Stimulated activated CD4-positive, alpha-beta T cell treated with anti-CD3 and anti-CD28 coated beads, Interleukin-4, amount 100 ng/mL, for 4 hours (primary cell): ENCODE measurements around the gene CDK19.

Experiments used
- DNase-seq, 2 experiments: peaks; one replicate each; pipeline ENCODE4 v3.0.0-alpha.2; 2020

Gene CDK19

DNA sequence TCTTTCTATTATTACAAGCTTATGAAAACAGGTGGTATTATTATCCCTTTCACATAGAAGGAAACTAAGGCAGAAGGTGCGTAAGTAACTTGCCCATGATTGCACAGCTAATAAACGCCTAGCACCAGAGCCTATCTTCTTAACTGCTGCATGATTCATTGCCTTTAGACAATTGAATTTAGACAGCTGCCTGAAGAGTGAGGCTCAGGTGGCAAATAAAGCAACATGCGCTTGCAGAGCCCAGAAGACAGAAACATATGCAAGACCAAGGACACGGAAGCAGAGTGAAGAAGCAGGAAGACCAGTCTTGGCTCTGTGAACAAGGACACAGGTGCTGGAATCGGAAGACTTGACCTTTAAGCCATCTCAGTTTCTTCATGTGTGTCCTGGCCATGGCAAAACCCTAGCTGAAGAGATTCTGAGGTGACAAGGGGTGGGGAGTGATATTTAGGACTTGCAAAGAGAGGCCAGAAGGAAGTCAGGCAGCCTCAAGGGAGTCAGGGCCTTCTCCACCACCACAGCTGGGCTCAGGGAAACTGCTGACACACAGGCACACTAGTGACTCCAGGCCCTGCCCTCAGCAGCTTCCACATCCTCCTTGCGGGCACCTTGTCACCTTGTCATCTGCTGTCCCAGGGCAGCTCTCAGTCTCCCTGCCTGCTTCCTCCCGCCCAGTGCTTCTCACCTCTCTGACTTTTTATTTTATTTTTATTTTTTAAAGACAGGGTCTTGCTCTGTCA, 247.1 kb downstream of the CDK19 start:
- DNase-seq: no peak

DNA sequence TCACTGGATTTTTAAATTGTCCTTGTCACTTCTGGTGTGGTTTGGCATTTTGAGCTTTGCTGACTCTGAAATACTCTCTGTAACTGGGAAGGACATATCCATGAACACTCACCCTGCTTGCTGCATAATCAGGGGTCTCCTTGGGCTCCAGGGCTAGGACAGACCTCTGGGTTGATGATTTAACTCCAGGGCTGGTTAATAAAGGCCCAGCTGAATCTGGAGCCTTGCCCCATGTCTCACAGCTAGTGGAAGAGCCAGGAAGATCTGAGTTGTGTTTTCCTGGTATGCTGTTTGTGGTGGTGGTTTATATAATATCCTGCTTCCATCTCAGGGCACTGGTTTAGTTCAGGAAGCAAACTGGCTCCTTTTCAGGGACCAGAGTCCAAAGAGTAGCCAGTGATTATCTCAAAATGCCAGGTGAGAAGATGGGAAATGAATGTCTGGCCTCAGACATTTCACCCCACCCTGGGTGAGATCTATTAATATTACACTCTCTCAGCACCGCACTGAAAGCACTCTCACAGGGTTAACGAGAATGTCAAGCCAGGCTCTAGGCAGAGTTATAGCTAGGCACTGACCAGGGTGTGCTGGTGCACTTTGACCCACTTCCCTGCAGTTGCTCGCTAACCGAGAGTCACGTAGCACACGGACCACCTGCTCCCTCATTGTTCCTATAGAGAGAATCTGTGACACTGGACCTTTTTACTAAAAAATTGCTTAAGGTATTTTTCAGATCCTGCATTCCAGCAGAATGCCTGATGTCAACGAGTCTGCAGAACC, 248.7 kb downstream of the CDK19 start:
- no peak for DNase-seq

DNA sequence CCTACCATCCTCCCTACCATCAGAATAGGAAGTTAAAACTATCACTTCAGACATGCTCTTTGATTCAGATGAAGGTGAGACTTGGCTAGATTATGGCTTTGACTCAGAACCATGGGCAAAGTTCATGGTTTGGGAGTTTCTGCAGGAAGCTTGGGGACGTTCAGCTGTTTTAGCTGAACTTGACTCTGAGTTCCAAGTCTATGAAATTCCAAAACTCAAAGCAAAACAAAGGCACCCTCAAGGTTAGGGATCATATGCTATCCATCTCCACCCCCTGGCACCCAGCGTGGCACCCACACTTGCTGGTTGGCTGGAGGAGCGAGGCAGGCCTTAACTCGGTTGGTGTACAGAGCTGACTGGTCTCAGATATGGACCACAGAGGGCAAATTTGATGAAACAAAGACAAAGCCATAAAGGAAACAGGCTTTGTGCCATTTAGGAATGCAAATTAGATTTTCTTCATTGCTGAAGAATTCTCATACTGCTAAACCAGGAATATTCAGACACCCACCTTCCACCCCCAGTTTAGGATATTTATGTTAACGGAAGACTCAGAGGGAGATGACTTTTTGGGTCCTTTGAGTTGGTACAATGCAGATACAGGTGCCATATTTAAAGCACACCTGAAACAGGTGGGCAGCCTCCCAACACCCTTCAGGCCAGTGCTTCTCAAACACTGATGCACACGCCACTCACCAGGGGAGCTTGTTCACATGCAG, 250.4 kb downstream of the CDK19 start:
- DNase-seq: no peak

DNA sequence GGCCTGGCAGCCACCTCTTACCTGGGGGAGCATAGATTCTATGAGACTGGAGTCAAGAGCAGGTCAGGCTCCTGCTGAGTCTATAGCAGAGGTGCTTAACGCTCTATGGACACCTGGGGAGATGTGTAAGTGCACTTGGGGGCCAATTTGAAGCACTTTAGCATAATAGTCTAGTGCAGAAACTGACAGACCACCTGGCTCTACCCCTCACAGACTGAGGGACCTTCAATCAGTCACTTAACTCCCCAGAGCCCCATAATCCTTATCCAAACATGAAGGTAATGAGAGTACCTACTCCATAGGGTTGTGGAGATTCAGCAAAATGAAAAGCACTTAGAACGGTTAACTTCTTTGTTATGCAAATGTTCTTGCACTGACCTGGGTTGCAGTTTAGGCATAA, 251.6 kb downstream of the CDK19 start:
- DNase-seq: no peak

DNA sequence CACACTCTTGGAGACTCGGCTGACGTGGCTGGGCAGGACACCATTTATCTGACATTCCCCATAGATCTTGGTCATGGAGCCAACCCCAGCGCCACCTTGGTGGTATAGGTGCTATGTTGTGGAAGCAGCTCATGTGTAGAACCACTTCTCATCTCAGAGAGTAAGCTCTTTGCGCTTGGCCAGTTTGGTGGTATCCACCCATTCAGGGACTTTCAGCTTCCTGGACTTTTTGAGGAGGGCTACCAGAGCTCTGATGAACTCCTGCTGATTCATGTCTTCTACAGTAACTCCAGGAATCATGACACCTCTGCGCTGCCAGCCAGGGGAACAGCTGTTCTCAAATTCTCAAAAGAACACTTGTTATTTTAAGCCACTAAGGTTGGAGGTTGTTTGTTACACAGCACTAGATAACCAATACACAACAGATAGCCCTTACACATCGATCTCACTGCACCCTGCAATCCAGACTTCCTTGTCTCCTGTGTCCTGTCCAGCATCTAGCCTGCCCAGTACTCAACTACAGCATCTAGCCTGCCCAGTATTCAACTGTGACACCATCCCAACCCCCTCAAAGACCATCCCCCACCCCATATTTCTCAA, 252.9 kb downstream of the CDK19 start:
- DNase-seq: no peak

DNA sequence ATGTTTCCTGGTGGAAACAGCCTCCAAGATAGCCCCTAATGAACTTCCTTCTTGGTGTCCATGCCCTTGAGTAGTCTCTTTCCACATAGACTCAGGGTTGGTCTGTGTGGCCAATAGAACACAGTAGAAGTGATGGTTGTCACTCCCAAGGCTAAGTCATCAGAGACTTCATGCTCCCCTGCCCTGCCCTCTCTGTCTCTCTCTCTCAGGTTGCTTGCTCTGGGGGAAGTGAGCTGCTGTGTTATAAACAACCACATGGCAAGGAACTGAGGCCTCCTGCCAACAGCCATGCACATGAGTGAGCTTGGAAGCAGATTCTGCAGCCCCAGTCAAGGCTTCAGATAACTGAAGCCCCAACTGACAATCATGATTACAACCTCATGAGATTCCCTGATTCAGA, 253.6 kb downstream of the CDK19 start:
- no peak for DNase-seq

DNA sequence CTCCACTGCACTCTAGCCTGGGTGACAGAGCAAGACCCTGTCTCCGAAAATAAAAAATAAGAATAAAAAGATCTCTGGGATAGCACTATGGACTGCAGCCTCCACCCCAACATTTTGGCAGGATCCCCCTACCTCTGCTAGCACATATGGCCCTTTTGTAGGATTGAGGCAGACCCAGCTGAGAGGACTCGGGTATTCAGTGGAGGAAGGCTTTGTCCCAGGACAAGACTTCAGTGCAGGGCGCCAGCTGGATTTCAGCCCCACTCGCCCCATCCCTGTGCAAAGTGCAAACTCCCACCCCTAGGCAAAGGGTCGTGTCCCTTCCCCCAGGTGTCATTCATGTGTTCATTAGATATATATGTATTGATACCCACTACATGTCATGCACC, 254.3 kb downstream of the CDK19 start:
- DNase-seq: no peak

DNA sequence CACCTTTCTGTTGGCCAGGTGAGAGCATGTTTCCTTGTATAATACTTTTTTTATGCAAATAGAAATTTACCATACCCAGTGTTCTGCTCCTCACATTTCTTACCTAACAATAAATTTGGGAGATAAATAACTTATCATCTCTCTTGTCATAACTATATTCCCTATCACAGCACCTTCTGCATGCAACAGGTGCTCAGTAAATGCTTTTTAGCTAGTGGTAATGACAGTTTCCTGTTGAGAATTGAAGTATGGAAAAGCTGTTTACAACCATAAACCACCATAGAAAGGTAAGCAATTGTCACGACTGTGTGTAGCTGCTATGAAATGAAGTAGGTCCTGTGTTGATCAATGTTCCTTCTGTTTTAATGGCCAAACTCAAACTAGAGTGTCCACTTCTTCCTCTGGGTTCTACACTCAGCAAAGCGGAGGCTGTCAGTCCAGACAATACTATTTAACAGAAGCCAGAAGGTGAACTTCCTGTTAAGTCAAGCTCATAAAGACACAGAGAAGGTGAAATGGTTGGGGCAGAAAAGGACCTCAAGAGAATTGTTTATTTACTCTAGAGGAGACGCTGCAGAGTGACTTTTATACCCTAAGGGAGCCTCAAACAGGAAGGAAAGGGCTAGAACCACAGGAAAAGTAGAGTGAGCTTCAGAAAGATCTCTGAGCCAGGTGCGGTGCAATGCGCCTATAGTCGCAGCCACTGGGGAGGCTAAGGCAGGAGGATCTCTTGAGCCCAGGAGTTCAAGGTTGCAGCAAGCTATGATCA, 254.8 kb downstream of the CDK19 start:
- DNase-seq: no peak
